CD4-positive, alpha-beta T cell treated with Interleukin-6 at 100 ng/mL for 8 hours (primary cell): ENCODE data around the gene ANK2.
"Not testable (repeated sequence)": the region's sequence is repeated elsewhere in the genome, so short reads cannot be mapped to it uniquely, and the experiment has no call there.

ENCODE experiments used
- DNase-seq: peaks from one replicate; pipeline ENCODE4 v3.0.0-alpha.2; 2020; ENCODE audit warnings: mixed read lengths, low spot score

ANK2 gene

DNA sequence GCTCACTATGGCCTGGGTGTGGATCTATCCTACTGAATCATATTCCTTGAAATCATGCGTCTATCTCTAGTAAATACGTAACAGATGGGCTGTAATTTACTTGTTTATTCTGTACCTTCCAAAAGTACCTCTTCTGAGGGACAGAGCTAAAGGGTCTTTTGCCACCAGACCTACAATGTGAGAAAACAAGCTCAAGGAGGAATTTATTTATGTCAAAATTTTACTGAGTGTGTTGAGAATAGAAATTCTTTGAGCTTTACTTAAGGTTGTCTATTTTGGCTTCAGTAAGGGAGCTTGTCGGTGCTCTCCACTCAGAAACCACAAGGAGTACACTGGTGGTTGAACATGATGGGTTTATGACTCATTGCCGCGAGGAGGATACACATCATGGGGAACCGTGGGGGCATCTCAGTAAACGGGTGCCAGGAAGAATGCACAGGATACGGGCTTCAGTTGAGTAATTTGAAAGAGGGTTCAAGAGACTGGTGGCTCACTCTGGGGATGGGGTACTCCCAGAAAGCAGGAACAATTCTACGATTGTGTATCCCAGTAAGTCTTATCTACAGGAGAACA, 3.0 kb downstream of the ANK2 start:
- no peak for DNase-seq

DNA sequence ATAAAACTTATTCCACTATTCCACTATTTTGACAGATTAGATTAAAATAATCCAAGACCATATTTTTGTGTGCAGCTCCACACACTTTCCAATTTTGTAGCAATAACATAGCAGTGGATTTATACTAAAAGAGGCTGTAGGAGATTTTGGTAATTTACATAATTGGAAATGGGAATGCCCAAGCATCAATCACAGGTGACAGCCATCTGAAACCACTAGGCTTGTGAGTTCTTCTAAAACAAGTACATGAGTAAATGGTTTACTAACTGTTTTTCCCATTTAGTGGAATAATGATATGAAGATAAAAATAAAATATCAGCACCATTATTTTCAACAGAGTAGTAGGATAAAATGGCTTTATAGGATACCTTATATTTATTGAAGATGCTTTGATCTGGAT, 4.4 kb downstream of the ANK2 start:
- DNase-seq, result no peak

DNA sequence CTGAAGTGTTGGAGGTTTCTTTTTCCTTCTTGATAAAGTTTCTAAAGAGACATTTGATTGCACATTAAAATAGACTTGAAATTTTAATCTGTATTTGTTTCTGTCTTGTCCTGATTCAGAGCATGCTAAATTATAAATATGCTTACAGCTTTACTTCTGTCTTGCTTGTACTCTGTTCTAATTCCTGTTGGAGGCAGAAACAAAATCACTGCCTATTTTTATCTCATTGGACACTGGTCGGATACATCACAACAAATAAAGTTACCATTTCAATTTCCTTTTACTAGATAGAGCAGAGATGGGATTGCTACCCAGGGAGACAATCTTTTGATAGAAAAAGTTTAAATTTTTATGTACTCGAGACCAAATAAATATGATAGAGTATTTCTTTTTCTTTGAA, 6.9 kb downstream of the ANK2 start:
- no peak for DNase-seq

DNA sequence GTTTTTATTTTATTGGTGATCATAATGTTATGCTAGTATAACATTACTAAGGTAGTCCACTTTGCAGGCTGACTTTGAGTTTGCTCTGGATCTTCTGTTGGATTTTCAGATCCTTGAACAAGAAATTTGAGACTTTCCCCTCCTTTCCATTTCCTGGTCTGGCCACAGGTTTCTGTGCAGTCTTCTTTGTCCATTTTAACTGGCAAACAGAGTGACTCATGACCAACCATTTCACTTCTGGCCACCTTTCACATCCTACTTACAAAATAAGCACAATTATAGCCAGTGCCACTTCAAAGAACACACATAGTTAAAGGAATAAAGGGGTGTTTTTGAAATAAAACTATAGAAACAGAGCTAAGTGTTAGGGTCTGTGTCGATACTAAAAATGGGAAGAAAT, 8.4 kb downstream of the ANK2 start:
- DNase-seq, result no peak

DNA sequence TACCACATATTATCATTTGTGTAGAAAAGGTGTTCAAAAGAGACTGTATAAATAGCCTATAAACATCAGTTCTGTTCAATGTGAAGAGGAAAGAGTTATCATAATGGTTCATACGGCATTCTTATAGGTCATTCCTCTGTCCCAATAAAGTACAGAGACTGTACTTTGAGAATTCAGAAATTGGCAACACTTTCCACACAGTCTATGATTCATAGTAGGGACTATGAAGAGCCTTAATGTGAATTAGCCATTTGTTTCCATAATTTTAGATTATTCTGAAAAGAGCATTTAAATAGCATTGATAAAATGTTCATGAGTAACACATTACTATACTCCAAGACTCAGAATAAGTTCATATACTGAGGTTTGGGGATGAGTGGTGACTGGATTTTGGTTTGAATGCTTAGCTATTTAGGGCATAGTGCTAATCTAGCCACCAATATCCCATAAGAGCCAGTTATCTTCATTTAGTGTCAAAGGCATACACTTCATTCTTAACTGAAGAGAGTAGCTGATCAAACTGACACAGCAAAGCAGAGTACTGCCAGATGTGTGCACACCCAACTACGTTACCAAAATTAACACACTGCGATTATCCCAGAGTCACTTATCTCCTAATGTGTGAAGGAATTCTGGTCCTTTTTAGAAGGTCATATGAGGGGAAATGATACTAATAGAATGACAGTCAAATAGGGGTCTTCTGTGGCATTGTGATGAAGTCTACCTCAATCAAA, 10.2 kb downstream of the ANK2 start:
- no peak for DNase-seq

DNA sequence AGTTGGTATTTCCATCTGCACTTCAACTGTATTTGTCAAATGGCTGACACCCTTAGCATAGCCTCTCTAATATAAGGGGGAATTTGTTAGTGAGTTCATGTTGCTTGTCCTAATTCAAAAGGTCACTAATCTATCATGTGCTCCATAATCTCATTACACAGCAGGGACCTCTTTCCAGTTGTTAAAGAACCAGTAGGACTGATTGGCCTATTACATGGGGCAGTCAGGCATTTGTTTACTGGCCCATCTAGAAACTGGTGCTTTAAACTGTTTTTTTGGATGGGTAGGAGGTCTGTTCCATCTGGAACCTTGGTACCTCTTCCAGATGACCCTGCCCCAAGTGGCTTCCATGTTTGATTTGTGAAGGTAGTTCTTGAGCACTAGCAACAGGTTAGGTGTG, 11.4 kb downstream of the ANK2 start:
- DNase-seq, result no peak

DNA sequence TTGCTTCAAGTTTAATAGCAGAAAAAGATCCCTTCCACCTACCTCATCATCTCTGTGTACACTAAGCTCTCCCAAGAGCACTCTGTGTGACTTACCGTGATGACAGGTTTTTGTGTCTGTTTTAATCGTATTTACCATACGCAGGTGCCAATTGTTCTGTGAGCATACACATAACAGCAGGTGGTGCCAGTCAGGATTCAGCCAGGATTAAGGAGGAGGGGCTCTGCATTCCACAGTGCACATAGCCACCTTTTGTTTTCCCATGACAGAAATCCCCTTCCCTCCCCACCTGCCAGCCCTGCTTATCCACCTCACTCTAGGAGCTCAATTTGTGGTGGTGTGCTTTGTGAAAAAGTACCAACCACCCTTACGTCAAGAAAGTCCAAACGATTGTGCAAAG, 14.8 kb downstream of the ANK2 start:
- DNase-seq, result no peak

DNA sequence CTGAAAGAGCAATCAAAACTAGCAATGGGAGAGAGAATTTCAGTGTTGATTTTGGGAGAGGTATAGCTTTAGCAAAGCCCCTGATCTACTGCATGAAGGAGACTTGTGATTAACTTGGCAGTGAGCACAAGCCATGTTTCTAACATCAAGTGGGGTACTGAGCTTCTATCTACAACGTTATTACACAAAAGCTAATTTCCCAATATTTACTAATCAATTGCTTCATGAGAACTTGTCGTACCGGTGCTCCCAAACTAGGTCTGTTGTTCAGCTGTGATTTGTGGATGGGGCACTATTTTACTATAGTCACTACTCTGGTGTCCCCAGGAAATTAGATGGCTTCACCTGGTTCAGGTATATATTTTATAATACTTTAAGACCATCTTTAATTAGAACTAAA, 16.2 kb downstream of the ANK2 start:
- DNase-seq, result no peak

DNA sequence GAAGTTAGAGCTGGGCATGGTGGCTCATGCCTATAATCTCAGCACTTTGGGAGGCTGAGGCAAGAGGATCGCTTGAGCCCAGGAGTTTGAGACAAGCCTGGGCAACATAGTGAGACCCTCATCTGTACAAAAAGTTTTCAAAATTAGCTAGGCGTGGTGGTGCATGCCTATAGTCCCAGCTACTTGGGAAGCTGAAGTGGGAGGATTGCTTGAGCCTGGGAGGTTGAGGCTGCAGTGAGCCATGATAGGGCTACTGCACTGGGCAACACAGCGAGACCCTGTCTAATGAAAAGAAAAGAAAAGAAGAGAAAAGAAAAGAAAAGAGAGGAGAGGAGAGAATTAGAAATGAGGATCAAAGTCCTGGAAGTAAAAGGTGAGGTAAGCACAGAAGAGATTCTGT, 19.3 kb downstream of the ANK2 start:
- not testable (repeated sequence) for DNase-seq

DNA sequence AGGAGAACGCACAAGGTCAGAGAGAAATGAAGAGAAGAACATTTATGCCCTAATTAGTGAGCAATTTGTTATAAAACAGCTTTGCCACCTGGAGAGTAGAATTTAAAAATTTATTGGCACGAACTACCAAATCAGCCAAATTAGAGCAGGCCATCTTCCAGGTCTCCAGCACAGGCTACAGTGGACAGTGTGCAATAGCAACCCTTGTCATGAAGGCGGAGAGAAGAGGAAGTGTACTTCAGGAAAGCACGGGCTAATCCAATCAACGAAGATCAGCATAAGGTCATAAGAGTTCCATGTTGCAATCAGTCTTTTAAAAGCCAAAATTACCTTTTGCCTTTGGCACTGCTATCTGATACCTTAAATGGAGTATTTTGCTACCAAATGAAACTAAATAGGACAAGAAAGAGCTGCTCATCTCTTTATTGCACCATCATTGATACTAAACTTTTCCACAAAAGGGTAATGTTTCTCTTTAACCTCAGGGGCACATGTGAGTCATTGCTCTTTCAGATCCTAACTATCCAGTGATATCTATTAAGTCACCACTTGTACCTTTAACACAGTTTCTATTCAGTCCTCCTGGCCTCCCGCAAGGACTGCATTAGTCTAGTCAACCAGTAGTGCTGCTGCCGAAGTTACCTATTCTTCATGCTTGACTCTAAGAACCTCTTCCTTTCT, 19.9 kb downstream of the ANK2 start:
- DNase-seq, result no peak

DNA sequence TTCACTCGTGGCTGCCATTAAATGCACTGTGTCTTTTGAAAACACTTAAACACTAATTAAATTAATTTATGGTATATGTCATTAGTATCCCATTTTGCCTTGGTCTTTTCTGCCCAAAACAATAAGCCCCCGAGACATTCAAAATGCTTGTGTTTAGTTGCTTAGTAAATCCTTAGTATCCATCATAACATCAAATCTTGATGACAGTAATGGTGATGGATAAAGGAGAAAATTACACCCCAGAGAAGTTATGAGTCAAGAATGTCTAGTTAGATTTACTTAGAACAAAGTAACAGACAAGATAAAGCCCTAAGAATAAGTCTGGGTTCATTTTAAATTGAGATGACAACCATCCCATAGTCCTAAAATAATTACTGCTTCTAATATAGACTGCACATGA, 21.3 kb downstream of the ANK2 start:
- DNase-seq, result no peak

DNA sequence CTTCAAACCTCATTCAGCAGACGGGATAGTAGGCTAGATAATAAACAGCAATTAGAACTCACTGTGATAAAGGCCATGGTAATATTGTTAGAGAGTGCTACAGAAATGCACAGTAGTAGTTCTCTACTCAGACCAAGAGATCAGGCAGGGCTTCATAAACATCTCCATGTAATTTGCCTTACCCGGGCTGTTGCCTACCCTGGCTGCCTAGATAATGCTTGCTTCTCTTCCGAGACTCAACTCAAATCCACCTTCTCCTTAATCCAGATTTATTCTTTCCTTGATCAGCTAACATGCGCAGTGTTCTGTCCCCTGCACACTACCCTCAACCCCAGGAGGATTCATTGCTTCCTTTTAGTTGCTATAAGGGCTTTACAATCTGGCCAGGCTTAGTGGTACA, 21.8 kb downstream of the ANK2 start:
- no peak for DNase-seq

DNA sequence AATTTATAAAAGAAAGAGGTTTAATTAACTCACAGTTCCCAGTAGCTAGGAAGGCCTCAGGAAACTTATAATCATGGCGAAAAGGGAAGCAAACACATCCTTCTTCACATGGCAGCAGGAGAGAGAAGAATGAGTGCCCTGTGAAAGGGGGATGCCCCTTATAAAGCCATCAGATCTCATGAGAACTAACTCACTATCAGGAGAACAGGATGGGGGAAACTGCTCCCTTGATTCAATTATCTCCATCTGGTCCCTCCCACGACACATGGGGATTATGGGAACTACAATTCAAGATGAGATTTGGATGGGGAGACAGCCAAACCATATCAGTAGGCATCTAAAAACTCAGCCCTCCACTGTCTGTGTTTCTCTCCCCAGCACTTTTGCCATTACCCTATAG, 22.4 kb downstream of the ANK2 start:
- no peak for DNase-seq

DNA sequence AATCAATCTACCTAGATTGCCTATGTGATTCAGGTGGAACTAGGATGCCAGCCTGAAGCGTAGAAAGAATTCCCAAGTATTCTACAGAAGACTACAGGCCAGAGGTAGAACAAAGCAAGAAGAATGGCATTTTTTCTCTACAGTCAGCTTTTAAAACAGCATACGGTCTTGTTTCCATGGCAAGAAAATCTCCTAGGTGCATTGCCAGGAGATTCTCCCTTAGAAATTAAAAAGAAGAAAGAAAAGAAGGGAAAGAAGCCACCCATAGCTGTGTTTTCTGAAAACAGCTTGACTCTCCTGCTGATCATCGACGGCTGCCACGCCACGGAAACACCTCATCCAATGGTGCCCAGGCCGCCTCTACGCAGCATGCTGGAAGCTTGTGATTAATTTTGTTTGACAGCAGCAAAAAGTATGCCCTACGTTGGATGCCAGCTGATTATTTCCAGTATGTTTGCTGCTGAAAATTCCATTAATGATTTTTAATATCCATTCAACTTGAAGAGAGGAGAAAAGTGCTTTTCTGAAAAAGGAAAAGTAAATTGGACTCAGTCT, 24.1 kb downstream of the ANK2 start:
- no peak for DNase-seq

DNA sequence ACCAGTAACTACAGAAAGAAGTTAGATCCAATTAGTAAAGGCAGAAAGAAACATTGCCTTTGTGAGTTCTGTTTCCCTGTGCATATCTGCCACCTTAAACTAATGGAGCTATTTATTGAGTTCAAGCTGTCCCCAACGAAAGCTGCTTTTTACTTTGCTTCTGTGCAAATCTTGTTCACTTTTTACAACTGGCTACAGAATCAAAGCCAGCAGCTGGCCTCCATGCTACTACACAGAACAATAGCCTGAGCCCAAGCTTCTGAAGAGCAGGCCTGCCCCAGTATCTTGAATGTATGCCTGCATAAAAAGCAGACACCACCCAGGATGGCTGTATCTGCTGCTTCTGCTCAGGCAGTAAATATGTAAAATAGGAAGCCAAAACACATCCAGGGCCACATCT, 28.1 kb downstream of the ANK2 start:
- no peak for DNase-seq

DNA sequence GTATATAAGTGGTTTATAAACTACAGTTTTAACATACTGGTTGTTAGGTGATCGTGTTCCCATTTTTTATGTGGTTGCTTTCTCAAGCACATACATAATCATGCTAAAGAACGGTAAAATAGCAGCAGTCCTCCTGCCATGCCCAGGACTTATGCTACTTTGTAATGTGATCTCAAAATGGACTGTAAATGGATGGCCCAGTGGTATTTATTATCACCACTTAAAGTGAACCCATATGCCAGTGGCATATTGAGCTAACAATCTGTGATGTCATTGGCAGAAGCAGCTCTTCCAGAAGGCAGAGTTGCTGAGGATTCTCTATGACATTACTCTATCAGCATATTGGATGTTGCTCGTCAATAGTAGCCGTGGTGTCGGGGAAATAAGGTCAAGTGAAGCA, 28.6 kb downstream of the ANK2 start:
- no peak for DNase-seq

DNA sequence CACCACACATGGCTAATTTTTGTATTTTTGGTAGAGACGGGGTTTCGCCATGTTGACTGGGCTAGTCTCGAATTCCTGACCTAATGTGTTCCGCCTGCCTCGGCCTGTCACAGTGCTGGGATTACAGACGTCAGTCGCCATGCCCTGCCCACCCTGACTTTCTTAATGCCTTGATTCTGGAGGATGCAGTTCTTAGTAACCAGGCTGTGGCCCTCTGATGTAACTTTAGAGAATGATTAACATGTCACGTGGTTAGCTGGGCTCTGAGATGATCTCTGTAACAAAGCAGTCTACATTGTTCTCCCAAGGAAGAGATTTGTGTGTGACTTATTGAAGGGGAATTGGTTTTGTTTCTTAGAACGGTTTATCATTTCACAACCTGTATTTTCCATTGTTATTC, 30.6 kb downstream of the ANK2 start:
- DNase-seq, result no peak

DNA sequence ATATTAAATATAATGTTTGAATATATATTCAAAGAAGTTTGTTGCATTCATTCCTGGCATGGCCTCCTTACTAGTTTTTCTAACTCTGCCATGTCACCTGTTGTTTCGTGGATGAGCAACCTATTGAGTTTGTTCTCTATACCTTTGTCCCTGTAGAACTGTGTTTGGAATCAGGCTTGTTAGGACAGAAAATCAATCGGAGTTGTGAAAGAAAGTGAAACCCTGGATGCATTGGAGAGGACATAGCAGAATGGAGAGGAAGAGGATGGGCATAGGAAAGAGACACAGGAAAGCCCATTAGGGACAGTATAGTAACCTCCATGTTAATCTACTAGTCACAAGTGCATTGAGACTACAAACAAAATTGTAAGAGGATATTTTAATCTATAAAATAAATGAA, 31.2 kb downstream of the ANK2 start:
- DNase-seq, result no peak

DNA sequence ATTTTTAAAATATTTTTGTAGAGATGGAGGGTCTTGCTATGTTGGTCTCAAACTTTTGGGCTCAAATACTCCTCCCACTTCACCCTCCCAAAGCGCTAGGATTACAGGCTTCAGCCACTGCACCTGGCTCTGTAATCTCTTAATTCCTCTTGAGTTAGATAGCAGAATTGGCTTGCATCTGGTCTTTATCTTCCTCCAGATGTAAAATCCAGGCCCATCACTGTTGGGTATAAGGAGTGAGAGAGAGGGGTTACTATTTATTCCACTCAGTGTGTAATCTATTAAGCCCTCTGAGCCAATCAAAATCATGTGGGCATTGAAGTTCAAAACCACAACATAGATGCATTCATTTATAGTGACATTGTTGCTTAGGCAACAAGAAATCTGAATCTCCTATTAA, 33.9 kb downstream of the ANK2 start:
- DNase-seq, result no peak

DNA sequence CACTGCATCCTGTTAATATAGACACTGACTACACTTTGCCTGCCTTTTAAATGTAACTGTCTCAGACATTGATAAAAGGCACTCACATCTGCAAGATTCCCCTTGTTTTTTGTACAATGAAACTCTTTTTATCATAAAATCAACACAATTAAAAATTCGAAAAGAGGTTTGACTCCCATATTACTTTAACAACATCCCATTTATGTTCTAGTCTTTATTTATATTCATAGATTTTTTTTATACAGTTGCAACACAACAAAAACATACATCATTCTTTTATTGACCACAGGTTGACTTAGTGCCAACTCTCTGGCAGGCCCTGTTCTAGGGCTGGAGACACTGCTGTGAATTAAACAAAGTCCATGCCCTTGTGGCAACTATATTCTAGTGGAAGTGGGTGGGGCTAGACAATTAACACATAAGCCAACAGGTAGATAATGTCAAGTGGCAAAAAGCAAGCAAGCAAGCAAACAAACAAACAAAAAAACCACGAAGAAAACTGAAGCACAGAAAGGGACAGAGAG, 36.8 kb downstream of the ANK2 start:
- no peak for DNase-seq

DNA sequence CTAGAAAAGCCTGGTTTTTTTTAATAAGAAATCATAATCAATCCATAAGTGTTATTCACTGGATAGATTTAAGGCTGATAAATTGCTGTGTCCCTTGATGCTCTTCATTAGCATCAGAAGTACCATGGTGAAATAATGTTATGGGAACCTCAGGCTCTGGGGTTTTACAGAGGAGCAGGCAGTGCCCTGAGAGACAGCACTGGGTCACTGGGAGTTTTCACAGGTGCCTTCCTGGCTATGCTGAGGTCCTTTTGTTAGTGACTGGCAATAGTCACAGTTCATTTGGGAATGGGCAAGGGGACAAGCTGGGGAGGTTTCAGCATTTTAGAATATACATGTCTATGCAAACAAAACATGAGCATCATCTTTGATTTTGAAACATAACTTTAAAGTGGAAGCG, 38.6 kb downstream of the ANK2 start:
- no peak for DNase-seq

DNA sequence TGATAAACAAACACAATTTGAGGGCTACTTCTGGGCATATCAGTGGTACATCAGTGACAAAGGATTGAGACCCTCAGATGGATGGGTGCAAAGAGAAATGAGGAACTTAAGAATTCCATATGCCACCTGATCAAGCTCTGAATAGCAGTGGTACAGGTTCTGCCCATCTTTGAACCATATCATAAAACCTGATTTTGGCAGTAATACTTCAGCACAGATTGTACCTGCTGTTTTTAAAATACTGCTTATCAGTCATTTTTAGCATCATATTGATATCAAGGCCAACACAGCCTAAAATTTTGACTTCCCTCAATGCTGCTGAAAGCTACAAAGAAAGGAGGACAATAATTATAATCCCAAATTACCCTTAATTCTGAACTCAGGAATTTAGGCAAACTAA, 41.5 kb downstream of the ANK2 start:
- no peak for DNase-seq

DNA sequence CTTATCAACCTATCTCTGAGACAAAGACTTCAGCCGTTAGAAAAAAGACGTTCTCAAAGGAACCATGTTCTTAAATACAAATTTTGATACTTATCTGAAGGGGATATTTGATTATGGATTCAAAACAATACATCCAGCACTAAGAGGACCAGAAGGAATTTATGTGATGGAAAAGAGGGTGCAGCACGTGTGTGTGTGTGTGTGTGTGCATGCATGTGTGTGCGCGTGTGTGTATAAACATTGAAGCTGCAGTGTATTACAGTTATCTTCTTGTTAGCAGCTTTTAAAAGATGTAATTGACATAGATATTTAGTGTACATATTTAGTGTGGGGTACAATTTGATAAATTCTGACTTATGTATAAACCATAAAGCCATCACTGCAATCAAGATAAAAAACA, 44.9 kb downstream of the ANK2 start:
- no peak for DNase-seq
